Glutamatergic neuron (in vitro differentiated cells): Measurements from ENCODE around the gene JUN. TPM values are rescaled to one million over a fixed set of nuclear protein-coding genes. Genes with fewer than 3 reads are reported as not detected.

Experiments used
- DNase-seq: peaks from one replicate; pipeline ENCODE4 v3.0.0; 2022
- H3K27ac Mint-ChIP-seq: one replicate; pipeline ENCODE4 v1.8.0; 2020; ENCODE audit warnings: mild to moderate bottlenecking, mixed read lengths, inconsistent platforms; ENCODE audit not compliant: unreplicated experiment
- H3K27me3 Mint-ChIP-seq: one replicate; pipeline ENCODE4 v1.8.0; 2020; ENCODE audit warnings: mild to moderate bottlenecking, moderate library complexity, mixed read lengths, inconsistent platforms; ENCODE audit not compliant: unreplicated experiment
- H3K36me3 Mint-ChIP-seq: one replicate; pipeline ENCODE4 v1.8.0; 2020; ENCODE audit warnings: mild to moderate bottlenecking, mixed read lengths, inconsistent platforms; ENCODE audit not compliant: unreplicated experiment
- H3K4me1 Mint-ChIP-seq: one replicate; pipeline ENCODE4 v1.8.0; 2020; ENCODE audit warnings: mild to moderate bottlenecking, low read depth, mixed read lengths, inconsistent platforms; ENCODE audit not compliant: unreplicated experiment
- H3K4me3 Mint-ChIP-seq: one replicate; pipeline ENCODE4 v1.8.0; 2020; ENCODE audit warnings: mild to moderate bottlenecking, mixed read lengths, inconsistent platforms; ENCODE audit not compliant: unreplicated experiment
- H3K9me3 Mint-ChIP-seq: one replicate; pipeline ENCODE4 v1.8.0; 2020; ENCODE audit warnings: mild to moderate bottlenecking, moderate library complexity, mixed read lengths, inconsistent platforms; ENCODE audit not compliant: unreplicated experiment
- total RNA-seq: library from RNA; stranded (reverse); fragmentation: NEBNext Ultra II Directional; extraction: Animal tissue kit (Norgen Biotek cat#: 25700); gene quantifications from one replicate; pipeline ENCODE4 v1.2.1, GENCODE V29; 2021; ENCODE audit not compliant: unreplicated experiment
- TF ChIP-seq, protein P1 (sequence below): fragments of 200-600 bp; sonication (generic); IDR thresholded peaks from one replicate; pipeline ENCODE4 v1.5.0; 2021; ENCODE audit not compliant: partially characterized antibody, unreplicated experiment

Gene JUN
- total RNA-seq, 1 donor from 2014 or later: 83.1 TPM

- no peak overlapping the region for H3K27ac Mint-ChIP-seq
- peaks cover 6% of the 10 kb centered on the region for H3K9me3 Mint-ChIP-seq
- TF ChIP-seq, protein P1, sequence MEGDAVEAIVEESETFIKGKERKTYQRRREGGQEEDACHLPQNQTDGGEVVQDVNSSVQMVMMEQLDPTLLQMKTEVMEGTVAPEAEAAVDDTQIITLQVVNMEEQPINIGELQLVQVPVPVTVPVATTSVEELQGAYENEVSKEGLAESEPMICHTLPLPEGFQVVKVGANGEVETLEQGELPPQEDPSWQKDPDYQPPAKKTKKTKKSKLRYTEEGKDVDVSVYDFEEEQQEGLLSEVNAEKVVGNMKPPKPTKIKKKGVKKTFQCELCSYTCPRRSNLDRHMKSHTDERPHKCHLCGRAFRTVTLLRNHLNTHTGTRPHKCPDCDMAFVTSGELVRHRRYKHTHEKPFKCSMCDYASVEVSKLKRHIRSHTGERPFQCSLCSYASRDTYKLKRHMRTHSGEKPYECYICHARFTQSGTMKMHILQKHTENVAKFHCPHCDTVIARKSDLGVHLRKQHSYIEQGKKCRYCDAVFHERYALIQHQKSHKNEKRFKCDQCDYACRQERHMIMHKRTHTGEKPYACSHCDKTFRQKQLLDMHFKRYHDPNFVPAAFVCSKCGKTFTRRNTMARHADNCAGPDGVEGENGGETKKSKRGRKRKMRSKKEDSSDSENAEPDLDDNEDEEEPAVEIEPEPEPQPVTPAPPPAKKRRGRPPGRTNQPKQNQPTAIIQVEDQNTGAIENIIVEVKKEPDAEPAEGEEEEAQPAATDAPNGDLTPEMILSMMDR: no peak
- DNase-seq: no peak
- peaks cover 35% of the 10 kb centered on the region for H3K36me3 Mint-ChIP-seq
- no peaks in the 10 kb centered on the region for H3K4me1 Mint-ChIP-seq
- H3K4me3 Mint-ChIP-seq: no peak overlapping the region
- H3K27me3 Mint-ChIP-seq: peaks cover 4% of the 10 kb centered on the region
Observed at GRCh38 chr1:58824753-58825389, 41.0 kb upstream of the JUN start.

DNA sequence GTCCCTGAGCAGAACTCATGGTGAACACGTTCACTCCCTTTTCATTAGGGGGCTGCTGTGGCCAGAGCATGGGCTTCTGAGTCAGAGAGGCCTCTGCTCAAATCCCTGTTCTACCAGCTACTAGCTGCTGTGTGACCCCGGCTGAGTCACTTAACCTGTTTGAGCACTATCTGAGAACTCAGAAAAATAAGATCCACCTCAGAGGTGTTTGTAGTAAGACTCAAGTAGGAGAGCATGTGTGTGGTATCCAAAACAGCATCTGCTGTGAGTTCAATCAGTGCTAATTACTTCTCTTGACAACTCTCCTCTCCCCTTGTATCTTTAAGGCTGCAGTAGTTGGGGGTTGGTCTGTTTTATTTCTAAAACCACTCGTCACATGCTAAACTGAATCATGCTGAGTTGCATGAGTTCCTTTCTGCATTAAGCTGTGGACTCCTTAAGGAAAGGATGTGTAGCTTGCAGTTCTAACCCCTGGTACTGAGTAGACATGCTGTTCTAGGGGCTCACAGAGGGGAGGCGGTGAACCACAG lies 39.7 kb upstream of the JUN start:
- H3K4me1 Mint-ChIP-seq: no peaks in the 10 kb centered on the region
- peaks cover 32% of the 10 kb centered on the region for H3K36me3 Mint-ChIP-seq

DNA sequence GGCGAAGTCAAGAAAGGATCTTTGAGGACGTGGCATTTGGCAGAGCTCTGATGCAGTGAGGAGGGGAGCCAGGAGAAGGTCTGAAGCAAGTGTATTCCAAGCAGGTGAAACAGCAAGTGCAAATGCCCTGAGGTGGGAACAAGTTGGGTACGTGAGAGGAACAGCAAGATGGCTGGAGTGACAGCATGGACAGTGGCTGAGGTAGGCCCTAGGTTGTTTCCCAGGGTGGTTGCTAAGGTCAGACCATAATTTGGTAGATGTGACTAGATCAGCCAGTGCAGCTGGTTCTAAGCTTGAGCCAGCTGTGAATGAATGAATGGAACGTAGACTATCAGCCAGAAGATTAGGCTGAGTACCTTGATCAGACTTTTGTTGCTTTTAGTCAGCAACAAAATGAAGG lies 37.5 kb upstream of the JUN start:
- Mint-ChIP-seq H3K36me3 (peaks cover 11% of the 10 kb centered on the region), H3K4me1 (no peaks in the 10 kb centered on the region), H3K4me3 (no peak overlapping the region), H3K27me3 (peaks cover 4% of the 10 kb centered on the region), H3K27ac (no peak overlapping the region), H3K9me3 (no peaks in the 10 kb centered on the region)
- DNase-seq: no peak
- TF ChIP-seq, protein P1: no peak

More for the DNA sequence above, 39.7 kb upstream of the JUN start:
- DNase-seq: no peak
- H3K27me3 Mint-ChIP-seq: peaks cover 4% of the 10 kb centered on the region
- no peak overlapping the region for H3K27ac Mint-ChIP-seq
- peaks cover 6% of the 10 kb centered on the region for H3K9me3 Mint-ChIP-seq
- no peak overlapping the region for H3K4me3 Mint-ChIP-seq
- TF ChIP-seq, protein P1: no peak

DNA sequence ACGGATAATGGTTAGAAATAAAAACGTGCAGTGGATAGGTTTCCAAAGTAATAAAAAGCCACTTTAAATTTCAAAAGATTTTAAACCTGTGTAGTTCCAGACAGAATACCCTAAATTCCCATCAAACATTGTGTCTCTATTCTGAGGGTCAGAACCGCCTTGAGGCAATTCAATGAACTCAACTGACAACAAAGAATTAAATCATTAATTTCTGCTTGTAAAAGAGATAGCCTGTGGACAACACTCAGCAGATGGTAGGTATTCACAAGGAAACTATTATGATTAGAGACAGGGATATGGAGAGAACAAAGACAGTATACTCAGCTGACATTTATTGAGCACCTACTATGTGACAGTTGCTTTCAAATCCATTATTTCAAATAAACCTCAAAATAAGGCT lies 35.1 kb upstream of the JUN start:
- H3K36me3 Mint-ChIP-seq: peaks cover 8% of the 10 kb centered on the region
- TF ChIP-seq, protein P1: no peak
- peaks cover 3% of the 10 kb centered on the region for H3K4me1 Mint-ChIP-seq
- H3K27me3 Mint-ChIP-seq: peaks cover 10% of the 10 kb centered on the region
- H3K4me3 Mint-ChIP-seq: no peak overlapping the region
- no peak for DNase-seq
- H3K27ac Mint-ChIP-seq: no peak overlapping the region
- H3K9me3 Mint-ChIP-seq: no peaks in the 10 kb centered on the region

DNA sequence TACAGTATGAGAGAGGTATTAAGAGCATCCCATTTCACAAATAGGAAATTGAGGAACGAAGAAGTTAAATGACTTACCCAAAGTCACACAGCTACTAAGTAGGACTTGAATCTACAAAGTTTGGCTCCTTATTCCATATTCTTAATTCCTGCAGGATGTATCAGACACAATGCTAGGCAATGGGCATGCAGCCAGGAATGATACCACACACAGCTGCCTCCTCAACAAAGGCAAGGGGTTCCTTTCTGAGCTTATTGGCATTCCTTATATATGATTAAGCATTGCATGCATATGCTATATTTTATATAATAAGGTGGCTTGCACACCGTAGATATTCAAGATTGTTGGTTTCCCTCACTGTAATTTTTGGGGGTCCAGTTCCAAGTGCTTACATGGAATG lies 34.2 kb upstream of the JUN start:
- TF ChIP-seq, protein P1: no peak
- Mint-ChIP-seq H3K27ac (no peak overlapping the region), H3K27me3 (peaks cover 10% of the 10 kb centered on the region), H3K9me3 (no peaks in the 10 kb centered on the region), H3K4me3 (no peak overlapping the region), H3K36me3 (peaks cover 8% of the 10 kb centered on the region), H3K4me1 (peaks cover 3% of the 10 kb centered on the region)
- DNase-seq: no peak
